DMS 273 (cell line): ENCODE data around the gene SLC22A15.

Experiments
- DNase-seq: peaks from one replicate; lab custom pipeline; 2025; ENCODE audit not compliant: unreplicated experiment; lab: John Stamatoyannopoulos, UW

Gene SLC22A15

GRCh38 chr1:115980998-115981993 is 5.0 kb downstream of the SLC22A15 start:
- DNase-seq = peak; percentile 83

- DNase-seq = no peak
These were observed 6.1 kb downstream of the SLC22A15 start for GRCh38 chr1:115982400-115982799.

- no peak for DNase-seq
These were observed 7.3 kb downstream of the SLC22A15 start for GRCh38 chr1:115983584-115983983.

DNA sequence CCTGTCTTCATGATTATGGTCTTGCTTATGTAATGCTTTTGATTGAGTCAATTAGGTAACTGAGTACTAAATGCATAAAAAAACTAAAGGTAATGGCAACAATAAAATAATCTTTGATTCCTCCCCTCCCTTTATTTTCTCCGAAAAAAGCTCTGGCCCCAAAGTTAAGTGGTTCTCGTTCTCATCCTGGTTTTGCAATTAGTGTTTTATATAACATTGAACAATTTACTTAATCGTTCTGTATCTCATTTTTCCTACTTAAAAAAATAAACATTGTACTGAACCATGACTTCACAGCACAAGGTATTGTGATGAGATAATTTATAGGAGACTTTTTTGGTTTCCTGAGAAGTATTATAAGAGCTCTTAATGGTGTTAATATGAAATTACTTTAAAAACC is 11.3 kb downstream of the SLC22A15 start:
- no peak for DNase-seq

DNA sequence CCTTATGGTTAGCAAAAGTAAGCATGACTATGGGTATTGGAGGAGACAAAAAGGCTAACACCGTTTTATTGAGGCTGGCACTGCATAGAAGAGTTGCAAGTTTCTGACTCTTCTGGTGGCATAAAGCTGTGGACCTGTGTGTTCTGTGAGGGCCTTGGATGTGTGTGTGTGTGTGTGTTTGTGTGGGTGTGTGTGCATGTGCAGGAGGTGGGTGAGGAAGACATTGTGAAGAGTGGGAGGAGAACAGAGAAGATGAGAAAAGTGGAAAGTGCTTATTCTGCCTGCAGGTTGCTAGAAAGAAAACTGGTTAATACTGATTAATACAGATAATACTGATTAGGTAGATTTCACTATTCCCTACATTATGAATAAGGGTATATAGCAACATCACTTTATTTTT is 12.6 kb downstream of the SLC22A15 start:
- no peak for DNase-seq

DNA sequence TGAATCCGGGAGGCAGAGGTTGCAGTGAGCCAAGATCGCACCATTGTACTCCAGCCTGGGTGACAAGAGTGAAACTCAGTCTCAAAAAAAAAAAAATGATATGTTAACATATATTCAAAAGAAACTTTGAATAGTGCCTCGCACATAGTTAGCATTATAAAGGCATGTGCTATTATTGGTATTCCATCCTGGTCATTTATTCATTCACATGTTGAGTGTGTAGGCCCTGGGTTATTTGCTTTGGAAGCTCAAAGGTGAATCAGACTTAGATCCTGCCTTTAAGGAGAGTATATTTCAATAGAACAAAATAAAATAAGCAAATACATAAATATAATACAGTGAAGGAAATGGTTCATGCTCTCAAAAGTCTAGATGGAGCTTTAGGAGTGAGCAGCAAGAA is 13.4 kb downstream of the SLC22A15 start:
- DNase-seq = no peak

DNA sequence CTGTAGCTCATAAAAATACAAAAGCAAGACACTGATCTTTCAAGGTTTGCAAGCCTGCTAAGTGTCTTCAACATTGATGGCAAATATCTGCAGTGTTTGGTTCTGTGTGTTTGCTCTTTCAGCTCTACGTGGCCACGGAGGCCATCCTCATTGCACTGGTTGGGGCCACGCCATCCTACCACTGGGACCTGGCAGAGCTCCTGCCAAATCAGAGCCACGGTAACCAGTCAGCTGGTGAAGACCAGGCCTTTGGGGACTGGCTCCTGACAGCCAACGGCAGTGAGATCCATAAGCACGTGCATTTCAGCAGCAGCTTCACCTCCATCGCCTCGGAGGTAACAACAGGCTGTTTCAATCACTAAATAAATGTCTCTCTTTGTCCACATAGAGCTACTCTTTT is 15.6 kb downstream of the SLC22A15 start:
- no peak for DNase-seq

DNA sequence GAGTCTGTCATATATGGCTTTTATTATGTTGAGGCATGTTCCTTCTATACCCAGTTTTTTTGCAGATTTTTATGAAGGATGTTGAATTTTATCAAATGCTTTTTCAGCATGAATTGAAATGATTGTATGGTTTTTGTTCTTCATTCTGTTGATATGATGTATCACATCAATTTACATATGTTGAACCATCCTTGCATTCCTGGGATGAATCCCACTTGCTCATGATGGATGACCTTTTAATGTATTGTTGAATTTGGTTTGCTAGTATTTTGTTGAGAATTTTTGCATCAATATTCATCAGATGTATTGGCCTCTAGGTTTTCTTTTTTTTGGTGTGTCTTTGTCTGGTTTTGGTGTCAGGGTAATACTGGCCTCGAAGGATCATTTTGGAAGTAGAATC is 21.6 kb downstream of the SLC22A15 start:
- DNase-seq = peak; percentile 3

GRCh38 chr1:116001739-116002487 is 25.6 kb downstream of the SLC22A15 start:
- DNase-seq = no peak

GRCh38 chr1:116002781-116003420 is 26.6 kb downstream of the SLC22A15 start:
- DNase-seq = no peak

DNA sequence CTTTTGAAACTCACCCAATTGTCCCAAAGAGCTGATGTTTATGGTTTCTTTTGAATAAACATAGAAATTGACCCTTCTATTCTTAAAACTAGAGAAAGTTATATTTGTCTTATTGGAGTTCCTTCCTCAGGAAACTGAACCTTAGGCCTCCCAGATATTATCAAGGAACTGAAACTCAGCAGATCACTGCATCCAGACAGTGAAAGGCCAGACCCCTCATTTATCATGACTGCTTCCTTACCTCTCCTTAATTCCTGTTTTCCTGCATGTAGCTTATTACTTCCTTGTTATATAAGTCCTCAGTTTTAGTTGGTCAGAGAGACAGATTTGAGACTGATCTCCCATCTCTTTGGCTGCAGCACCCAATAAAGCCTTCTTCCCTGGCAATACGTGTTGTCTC is 27.5 kb downstream of the SLC22A15 start:
- DNase-seq = no peak

DNA sequence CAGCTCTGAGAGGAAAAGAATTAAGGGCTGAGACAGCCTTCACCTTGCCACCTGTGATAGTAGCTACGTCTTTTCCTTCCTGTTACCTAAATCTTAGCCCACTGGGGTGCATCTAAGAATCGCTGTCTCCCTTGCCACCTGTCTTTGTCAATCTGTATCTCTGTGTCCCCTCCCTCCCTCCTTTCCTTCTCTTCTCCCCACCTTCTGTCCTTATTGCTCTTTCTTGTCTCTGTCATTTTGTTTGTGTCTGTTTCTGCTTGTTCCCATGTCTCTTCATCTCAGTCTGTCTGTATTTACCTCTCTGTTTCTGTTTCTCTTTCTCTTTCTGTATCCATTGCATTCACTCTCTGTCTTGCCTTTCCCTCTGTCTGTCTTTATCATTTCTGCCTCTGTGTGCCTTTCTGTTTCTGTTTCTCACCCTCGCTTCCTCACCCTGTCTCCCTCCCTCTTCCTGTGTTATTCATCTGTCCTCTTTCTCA is 30.2 kb downstream of the SLC22A15 start:
- DNase-seq = no peak

- no peak for DNase-seq
These were observed 32.5 kb downstream of the SLC22A15 start for GRCh38 chr1:116008656-116009390.

DNA sequence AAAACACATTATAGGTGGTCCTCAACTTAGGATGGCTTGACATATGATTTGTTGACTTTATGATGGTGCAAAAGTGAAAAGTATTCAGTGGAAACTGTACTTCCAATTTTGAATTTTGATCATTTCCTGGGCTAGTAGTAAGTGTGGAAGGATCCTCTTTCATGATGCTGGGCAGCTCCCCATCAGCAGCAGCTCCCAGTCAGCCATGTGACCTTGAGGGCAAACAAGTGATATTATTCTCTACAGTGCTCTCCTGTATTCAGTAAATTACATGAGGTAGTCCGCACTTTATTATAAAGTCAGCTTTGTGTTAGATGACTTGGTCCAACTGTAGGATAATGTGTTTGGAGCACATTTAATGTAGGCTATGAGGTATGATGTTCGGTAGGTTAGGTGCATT is 36.4 kb downstream of the SLC22A15 start:
- no peak for DNase-seq

GRCh38 chr1:116015679-116016078 is 39.4 kb downstream of the SLC22A15 start:
- no peak for DNase-seq

- no peak for DNase-seq
These were observed 41.7 kb downstream of the SLC22A15 start for GRCh38 chr1:116018007-116018406.

DNA sequence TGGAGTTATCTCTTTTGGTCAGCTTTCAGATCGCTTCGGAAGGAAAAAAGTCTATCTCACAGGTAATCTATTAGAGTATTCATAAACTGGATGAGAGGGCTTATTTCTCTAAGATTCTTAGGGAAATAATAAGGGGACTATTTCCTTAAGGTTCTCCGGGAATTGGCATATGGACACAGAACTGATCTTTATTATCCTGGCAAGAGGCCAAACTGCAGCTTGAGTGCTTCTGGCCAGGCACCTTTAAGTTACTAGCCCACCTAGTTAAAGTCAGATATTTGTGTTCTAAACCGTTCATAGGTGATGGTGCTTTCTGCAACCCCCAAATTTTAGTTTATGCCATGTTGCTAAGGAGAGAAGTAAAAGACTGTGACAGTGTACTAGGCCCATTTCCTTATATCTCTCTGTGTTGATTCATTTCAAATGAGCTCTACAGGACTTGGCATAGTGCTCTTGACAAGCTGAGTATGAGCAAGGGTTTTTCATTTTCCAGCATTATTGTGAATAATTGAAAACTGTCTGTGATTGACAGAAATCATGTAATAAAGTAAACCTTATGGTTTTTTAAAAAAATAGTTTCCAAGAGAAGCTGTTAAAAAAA is 43.4 kb downstream of the SLC22A15 start:
- peak; percentile 73 for DNase-seq

DNA sequence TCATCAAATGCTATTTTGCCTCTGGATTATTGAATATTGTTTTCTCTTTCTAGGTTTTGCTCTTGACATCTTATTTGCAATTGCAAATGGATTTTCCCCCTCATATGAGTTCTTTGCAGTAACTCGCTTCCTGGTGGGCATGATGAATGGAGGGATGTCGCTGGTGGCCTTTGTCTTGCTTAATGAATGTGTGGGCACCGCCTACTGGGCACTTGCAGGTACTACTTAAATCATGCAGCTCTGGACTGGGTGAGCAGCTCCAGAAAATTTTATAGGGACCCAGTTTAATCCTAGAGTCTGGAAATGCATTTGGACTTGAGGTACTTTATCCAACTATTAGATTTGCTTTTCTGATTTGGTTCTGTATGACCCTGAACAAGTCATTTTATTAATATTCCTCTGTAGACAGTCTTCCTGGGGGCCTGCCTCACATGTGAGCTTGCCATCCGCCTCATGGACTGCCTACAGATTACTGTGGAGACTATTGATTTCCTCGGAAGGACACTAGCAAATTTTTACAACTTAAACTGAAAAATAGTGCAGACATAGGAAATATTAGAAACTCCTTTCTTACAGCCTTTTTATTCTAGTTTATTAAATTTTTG is 44.5 kb downstream of the SLC22A15 start:
- peak; percentile 83 for DNase-seq

GRCh38 chr1:116024626-116025025 is 48.3 kb downstream of the SLC22A15 start:
- no peak for DNase-seq

GRCh38 chr1:116026631-116027030 is 50.3 kb downstream of the SLC22A15 start:
- DNase-seq = no peak
